ENCODE measurements around the gene ERC2.

DNA sequence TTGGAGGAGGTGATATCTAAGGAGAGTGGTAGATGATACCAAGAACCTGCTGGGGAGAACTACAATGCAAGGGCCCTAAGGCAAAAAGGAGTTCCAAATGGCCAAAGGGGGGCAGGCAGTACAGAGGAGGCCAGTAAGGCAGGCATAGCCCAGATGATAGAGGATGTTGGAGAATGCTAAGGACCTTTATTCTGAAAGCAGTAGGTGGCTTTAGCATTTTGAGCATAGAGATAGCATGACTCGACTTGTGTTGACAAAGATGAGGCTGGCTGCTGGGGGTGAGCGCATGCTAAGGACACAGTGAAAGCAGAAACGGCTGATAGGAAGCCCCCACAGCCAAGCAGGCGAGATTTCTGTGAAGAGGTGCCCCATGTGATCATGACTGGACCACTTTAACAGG, 419.3 kb downstream of the ERC2 start:
- TF ChIP-seq ZNF624 (tag by site-specific recombination; IDR thresholded peaks at IDR 0.05) (no peak), ZNF302 (tag by site-specific recombination; IDR thresholded peaks at IDR 0.05; ENCODE audit: low read depth) (no peak), ZNF335 (tag by site-specific recombination; conservative IDR thresholded peaks at IDR 0.05) (no peak), ZNF830 (tag by site-specific recombination; IDR thresholded peaks at IDR 0.05; ENCODE audit: low read depth) (no peak), RBAK (tag by site-specific recombination; IDR thresholded peaks at IDR 0.05) (no peak), ZFHX2 (tag by site-specific recombination; conservative IDR thresholded peaks at IDR 0.05) (no peak), MYNN (tag by site-specific recombination; IDR thresholded peaks at IDR 0.05; ENCODE audit: borderline replicate concordance) (no peak), ZNF621 (tag by site-specific recombination; IDR thresholded peaks at IDR 0.05) (no peak), ZNF529 (tag by site-specific recombination; IDR thresholded peaks at IDR 0.05; ENCODE audit: insufficient replicate concordance) (no peak)
- TF ChIP-seq, protein P1, sequence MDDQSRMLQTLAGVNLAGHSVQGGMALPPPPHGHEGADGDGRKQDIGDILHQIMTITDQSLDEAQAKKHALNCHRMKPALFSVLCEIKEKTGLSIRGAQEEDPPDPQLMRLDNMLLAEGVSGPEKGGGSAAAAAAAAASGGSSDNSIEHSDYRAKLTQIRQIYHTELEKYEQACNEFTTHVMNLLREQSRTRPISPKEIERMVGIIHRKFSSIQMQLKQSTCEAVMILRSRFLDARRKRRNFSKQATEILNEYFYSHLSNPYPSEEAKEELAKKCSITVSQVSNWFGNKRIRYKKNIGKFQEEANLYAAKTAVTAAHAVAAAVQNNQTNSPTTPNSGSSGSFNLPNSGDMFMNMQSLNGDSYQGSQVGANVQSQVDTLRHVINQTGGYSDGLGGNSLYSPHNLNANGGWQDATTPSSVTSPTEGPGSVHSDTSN (CRISPR knock-in tag; IDR thresholded peaks at IDR 0.05), result no peak
- TF ChIP-seq, protein P2, sequence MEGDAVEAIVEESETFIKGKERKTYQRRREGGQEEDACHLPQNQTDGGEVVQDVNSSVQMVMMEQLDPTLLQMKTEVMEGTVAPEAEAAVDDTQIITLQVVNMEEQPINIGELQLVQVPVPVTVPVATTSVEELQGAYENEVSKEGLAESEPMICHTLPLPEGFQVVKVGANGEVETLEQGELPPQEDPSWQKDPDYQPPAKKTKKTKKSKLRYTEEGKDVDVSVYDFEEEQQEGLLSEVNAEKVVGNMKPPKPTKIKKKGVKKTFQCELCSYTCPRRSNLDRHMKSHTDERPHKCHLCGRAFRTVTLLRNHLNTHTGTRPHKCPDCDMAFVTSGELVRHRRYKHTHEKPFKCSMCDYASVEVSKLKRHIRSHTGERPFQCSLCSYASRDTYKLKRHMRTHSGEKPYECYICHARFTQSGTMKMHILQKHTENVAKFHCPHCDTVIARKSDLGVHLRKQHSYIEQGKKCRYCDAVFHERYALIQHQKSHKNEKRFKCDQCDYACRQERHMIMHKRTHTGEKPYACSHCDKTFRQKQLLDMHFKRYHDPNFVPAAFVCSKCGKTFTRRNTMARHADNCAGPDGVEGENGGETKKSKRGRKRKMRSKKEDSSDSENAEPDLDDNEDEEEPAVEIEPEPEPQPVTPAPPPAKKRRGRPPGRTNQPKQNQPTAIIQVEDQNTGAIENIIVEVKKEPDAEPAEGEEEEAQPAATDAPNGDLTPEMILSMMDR (tag by site-specific recombination; IDR thresholded peaks at IDR 0.05), result no peak

Measured in HEK293 (cell line).